Testis (tissue), 2 donors: ENCODE results near the gene SAXO2.

Experiments
- CTCF ChIP-seq, 3 experiments: fragments of 450-650 bp in 2 of 3; fragments of 200-600 bp in 1 of 3; sonication (generic) in 1 of 3; IDR thresholded peaks; one replicate each; pipeline ENCODE4 v1.5.1; 2016 to 2019; ENCODE audit warnings: antibody characterized with exemption in 3 of 3, mild to moderate bottlenecking in 2 of 3, moderate library complexity in 1 of 3
- POLR2A ChIP-seq: fragments of 450-650 bp; IDR thresholded peaks from one replicate; pipeline ENCODE4 v1.6.1; 2017; ENCODE audit warnings: antibody characterized with exemption, mild to moderate bottlenecking, moderate library complexity

GRCh38 chr15:82301296-82302016 lies 38.8 kb downstream of the SAXO2 start:
- no peak for TF ChIP-seq CTCF (IDR thresholded peaks at IDR 0.05)
- TF ChIP-seq POLR2A = no peak
